BJ (cell line): ENCODE measurements around the gene PCNX2. TPM values are rescaled to one million over a fixed set of nuclear protein-coding genes. Genes with fewer than 3 reads are reported as not detected.

Source experiments
- CTCF ChIA-PET: fragments of 350-600 bp; formaldehyde crosslinking; extraction: SDS; loops from one replicate; lab custom pipeline; 2021; ENCODE audit warnings: antibody characterized with exemption, inconsistent platforms; lab: Yijun Ruan, JAX
- POLR2A ChIA-PET: fragments of 300-600 bp; sonication (Branson Sonifier 250); formaldehyde crosslinking; extraction: SDS; loops from one replicate; lab custom pipeline; 2021; ENCODE audit warnings: antibody characterized with exemption; lab: Charles Lee
- DNase-seq: peaks from one replicate; pipeline ENCODE4 v3.0.0-alpha.2; 2011; ENCODE audit warnings: low read depth
- H3K27me3 ChIP-seq: 2 replicates; pipeline ENCODE4 v1.6.0; 2011; ENCODE audit warnings: low read length; ENCODE audit not compliant: control insufficient read depth, insufficient read depth
- H3K36me3 ChIP-seq: 2 replicates; pipeline ENCODE4 v1.5.1; 2011; ENCODE audit warnings: low read length; ENCODE audit not compliant: control insufficient read depth, insufficient read depth
- H3K4me3 ChIP-seq: 2 replicates; pipeline ENCODE4 v1.5.1; 2011; ENCODE audit warnings: low read depth, mild to moderate bottlenecking, control low read depth, low read length
- CTCF ChIP-seq: IDR thresholded peaks from 2 replicates; pipeline ENCODE4 v1.5.1; 2011; ENCODE audit warnings: low read depth, mild to moderate bottlenecking, control low read depth, inconsistent platforms, low read length, moderate library complexity; ENCODE audit not compliant: insufficient read depth
- polyA plus RNA-seq: library from polyadenylated mRNA; depleted of rRNA; stranded (reverse); fragments of >200 nt; gene quantifications from 2 replicates; pipeline ENCODE4 v1.2.3, GENCODE V29; 2011

The PCNX2 gene
- polyA plus RNA-seq, 1 experiment = 10.1 TPM

GRCh38 chr1:233240829-233241682, 54.5 kb downstream of the PCNX2 start:
- DNase-seq = no peak
- Histone ChIP-seq H3K27me3 (no peaks in the 10 kb centered on the region), H3K4me3 (no peak overlapping the region), H3K36me3 (peaks cover 1% of the 10 kb centered on the region; the same call in 1 of the 2 replicates)
- ChIA-PET CTCF (interaction anchor here (0.7 to 1.6 kb wide), 10 partner anchors 7 to 611 kb away, joined by 3 to 6 read pairs (median 3); partner anchors contain the start of gene SIPA1L2), POLR2A (no interaction called here)
- peak; percentile 83 for TF ChIP-seq CTCF

- H3K36me3 ChIP-seq = peaks cover 1% of the 10 kb centered on the region; the same call in 1 of the 2 replicates
- H3K27me3 ChIP-seq = no peaks in the 10 kb centered on the region
- no peak overlapping the region for H3K4me3 ChIP-seq
- ChIA-PET CTCF (interaction anchor here (0.7 to 1.2 kb wide), 6 partner anchors 8 to 611 kb away, joined by 3 to 6 read pairs (median 3); partner anchors contain the start of gene SIPA1L2), POLR2A (no interaction called here)
- TF ChIP-seq CTCF = no peak
- no peak for DNase-seq
These were observed 55.2 kb downstream of the PCNX2 start for GRCh38 chr1:233240371-233240770.

DNA sequence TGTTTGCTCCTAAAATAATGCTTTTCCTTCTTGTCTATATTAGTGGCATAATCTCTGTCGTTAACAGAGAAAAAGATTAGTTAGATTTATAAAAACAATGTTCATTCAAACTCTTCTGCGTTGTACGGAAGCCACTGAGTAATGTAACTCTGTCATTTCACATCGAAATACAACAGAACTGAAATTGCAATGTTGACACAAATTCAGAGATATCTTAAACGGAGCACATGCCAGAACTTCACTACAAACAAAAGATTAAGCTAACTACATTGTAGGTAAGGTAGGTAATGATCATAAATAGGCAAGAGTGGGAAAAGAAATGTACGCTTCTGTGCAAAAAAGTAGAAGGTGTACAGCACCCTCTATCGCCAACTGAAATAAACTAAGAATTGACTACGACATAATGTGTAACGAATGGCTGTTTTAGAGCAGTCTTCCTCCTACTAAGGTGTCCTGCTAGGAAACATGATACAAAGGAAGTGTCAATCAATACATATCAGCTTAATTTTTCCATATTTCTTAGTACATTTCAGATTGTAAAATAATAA, 56.6 kb downstream of the PCNX2 start:
- no peak overlapping the region for H3K4me3 ChIP-seq
- H3K27me3 ChIP-seq = no peaks in the 10 kb centered on the region
- POLR2A ChIA-PET = no interaction called here
- peaks cover 1% of the 10 kb centered on the region; the same call in 1 of the 2 replicates for H3K36me3 ChIP-seq
- no peak for TF ChIP-seq CTCF
- no peak for DNase-seq
- CTCF ChIA-PET = no interaction called here

DNA sequence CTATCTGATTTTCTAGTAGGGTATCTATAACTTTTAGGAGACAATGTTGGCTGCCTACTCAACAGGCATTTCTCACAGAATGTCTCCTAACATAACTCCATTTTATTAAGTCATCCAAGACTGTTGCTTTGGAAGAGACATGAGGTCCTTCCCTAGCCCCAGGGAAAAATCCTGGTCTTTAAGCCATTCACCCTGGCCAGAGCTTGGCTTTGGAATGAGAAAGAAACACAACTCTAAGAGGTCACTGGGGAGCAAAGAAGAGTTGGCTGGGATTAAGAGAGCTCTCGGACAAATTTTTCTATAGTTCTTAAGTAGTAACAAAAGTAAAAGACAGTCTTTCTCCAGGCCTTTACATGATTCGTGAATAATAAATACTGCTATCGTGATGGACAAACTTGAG, 57.9 kb downstream of the PCNX2 start:
- DNase-seq = no peak
- CTCF ChIA-PET = interaction anchor here (1.3 kb wide), 1 partner anchor 10 kb away, joined by 3 read pairs; no protein-coding TSS in a partner anchor
- Histone ChIP-seq H3K36me3 (peaks cover 1% of the 10 kb centered on the region; the same call in 1 of the 2 replicates), H3K27me3 (no peaks in the 10 kb centered on the region), H3K4me3 (no peak overlapping the region)
- no peak for TF ChIP-seq CTCF
- POLR2A ChIA-PET = interaction anchor here (0.7 kb wide), 1 partner anchor 94 kb away, joined by 3 read pairs; no protein-coding TSS in a partner anchor

GRCh38 chr1:233233508-233234040, 62.0 kb downstream of the PCNX2 start:
- CTCF ChIA-PET = interaction anchor here (0.7 kb wide), 1 partner anchor 800 kb away, joined by 3 read pairs; no protein-coding TSS in a partner anchor
- DNase-seq = no peak
- POLR2A ChIA-PET = no interaction called here

More at GRCh38 chr1:233233508-233234040, 62.0 kb downstream of the PCNX2 start:
- no peak for TF ChIP-seq CTCF
- H3K27me3 ChIP-seq = no peaks in the 10 kb centered on the region
- peaks cover 1% of the 10 kb centered on the region; the same call in 1 of the 2 replicates for H3K36me3 ChIP-seq
- H3K4me3 ChIP-seq = no peak overlapping the region
